Inferior parietal cortex (tissue), 1 donor: ENCODE measurements around the gene SLC45A3.
A peak's percentile ranks its signal among the peaks of the same experiment; 100 is the strongest.

ENCODE experiments used
- DNase-seq: peaks from one replicate; pipeline ENCODE4 v3.0.0-alpha.2; 2016; ENCODE audit errors: extremely low spot score

The SLC45A3 gene

GRCh38 chr1:205700865-205701401 is 20.6 kb upstream of the SLC45A3 start:
- DNase-seq: no peak

DNA sequence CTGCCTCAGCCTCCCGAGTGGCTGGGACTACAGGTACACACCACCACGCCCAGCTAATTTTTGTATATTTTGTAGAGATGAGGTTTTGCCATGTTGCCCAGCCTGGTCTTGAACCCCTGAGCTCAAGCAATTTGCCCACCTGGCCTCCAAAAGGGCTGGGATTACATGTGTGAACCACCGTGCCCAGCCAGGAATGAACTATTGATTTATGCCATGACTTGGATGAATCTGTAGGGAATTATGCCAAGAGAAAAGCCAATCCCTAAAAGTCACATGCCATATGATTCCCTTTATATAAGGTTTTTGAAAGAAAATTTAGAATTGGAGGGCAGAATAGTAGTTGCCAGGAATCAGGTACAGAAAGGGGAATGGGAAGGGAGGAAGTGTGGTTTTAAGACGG is 19.1 kb upstream of the SLC45A3 start:
- DNase-seq: no peak

DNA sequence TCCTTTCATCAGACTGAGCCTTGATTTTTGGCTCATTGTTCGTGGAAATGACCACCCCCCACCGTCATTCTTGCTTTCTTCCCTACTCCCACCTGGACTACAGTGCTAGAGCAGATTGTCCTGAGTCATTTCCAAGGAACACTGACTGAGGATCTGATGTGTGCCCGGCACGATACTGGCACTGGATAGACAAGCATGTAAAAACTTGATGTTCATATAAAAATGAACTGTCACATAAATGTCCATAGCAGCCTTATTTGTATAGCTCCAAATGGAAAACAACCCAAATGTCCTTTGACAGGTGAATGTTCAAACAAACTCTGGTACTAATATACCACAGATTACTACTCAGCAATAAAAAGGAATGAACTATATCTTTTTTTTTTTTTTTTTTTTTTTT is 18.6 kb upstream of the SLC45A3 start:
- DNase-seq: no peak

- no peak for DNase-seq
Observed at GRCh38 chr1:205693421-205693991, 13.2 kb upstream of the SLC45A3 start.

DNA sequence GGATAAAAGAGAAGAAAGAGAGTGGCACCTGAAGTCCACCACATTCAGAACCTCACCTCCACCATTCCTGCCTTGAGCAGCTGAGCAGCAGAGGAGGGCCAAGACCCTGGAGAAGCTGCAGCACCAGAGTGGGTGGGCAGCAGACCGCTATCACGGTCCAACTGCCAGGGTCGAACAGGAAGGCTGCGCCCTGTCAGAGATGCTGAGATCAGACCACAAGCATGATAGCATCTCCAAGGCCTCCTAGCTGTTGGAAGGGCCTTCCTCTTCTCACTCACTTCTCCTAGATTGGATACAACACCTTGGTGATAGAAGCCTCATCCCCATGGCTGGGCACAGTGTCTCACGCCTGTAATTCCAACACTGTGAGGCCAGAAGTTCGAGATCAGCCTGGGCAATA is 12.1 kb upstream of the SLC45A3 start:
- no peak for DNase-seq

DNA sequence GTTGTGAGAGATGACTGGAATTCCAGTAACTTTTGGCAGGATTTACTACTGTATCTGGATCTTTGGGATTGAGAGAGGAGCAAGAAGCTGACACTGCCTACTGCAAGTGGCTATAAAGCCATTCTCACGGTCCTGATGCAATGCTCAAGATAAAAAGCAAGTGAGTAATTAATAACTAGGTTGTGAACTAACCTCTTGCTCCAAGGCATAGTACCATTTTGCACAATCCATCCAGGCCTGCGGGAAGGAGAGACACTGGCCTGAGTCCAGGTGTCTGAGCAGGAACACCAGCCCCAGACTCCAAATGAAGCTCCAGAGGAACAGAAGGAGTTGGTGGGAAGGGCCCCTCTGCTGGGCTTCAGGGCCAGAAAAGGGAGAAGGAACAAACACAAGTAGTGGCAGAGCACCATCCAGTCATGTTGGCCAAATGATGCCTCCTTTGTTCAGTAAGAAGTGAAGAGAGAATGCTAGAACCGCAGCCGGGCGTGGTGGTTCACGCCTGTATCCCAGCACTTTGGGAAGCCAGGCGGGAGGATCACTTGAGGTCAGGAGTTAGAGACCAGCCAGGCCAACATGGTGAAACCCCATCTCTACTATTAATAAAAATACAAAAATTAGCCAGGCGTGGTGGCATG is 9.9 kb upstream of the SLC45A3 start:
- DNase-seq: no peak

GRCh38 chr1:205689479-205689878 is 9.2 kb upstream of the SLC45A3 start:
- DNase-seq: no peak

DNA sequence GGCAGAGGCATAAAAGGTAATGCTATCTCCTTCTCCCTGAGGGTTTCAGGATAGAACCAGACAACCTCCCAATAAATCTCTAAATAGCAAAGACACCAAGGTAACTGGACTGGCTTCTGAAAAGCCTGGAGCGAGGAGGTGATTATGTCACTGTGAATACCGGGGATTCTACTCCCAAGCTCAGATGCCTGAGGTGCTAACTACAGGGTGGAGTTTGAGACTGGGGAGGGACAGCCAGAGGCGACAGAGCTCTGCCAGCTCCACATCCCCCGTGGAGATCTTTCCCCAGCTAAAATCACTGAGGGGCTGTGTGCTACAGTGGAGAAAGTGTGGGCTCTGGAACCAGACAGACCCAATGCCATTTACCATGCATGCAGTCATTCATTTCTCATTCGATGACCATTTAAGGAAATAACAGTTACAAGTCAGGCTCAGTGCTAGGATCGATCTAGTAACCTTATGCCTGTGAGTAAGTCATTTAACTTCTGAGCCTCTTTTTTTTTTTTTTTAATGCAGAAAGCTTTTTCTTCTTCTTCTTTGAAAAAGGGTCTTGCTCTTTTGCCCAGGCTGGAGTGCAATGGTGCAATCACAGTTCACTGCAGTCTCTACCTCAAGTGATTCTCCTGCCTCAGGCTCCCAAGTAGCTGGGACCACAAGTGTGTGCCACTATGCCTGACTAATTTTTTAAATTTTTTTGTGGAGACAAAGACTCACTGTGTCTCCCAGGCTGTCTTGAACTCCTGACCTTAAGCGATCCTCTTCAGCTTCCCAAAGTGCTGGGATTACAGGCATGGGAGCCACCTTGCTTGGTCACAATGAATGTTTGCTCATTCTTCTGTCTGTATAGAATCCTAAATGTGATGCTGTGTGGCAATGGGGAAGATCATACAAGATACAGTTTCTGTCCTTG is 8.1 kb upstream of the SLC45A3 start:
- DNase-seq: no peak

GRCh38 chr1:205687242-205687641 is 6.9 kb upstream of the SLC45A3 start:
- no peak for DNase-seq

- DNase-seq: no peak
Observed at GRCh38 chr1:205681364-205681763, 1.1 kb upstream of the SLC45A3 start.

DNA sequence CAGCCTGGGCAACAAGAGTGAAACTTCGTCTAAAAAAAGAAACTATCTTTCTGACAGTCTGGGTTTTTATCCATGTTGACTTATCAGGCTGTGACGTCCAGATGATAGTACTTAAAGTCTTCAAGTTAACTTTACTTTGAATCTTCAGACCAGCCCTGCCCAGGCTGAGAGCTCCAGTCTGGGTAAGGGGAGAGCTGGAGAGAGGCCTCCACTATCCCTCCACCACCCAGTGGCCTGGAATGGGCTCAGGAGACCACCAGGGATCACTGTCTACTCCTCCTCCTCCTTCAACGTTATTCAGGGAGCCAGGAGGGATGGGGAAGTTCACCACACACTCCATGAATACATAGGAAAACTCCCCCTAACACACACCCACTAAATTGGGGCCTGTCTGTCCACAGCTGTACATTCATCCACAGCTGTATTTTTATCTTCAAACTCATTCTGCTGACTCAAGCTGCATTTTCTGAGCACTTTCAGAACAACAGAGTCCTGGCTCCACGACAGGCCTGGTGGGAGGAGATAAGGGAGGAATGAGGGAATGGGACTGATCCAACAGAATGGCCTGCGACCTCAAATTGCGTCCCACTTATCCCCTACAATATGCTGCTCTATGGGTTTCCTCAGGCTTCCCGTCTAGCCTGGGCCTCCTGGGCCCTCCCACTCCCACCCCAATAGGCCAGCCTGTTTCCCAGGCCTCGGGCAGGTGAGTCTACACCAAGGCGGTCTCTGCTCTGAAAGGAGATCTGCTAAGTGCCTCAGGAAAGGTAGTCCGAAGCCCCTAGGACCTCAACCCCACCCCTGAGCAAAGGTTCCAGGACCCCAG is 1.8 kb downstream of the SLC45A3 start:
- peak; percentile 70 for DNase-seq

- no peak for DNase-seq
Observed at GRCh38 chr1:205677167-205677566, 3.1 kb downstream of the SLC45A3 start.

DNA sequence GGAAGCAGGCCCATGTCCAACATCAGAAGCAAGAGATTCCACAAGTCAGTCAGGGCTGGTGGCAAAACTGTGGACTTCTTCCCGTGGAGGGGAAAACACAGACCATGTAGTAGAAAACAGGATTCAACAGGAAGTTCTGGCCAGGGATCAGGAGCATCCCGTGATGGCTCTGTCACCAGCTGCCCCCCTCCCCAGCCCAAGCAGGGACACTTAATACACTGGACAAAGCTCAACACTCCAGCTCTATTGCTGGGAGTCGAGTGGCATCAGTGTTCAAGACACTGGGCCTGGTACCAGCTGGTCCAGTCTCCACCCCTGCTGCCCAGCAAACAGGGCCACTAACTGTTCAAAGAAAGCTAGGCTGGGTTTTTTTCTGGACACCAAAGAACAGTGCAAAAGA is 3.7 kb downstream of the SLC45A3 start:
- DNase-seq: peak; percentile 68

DNA sequence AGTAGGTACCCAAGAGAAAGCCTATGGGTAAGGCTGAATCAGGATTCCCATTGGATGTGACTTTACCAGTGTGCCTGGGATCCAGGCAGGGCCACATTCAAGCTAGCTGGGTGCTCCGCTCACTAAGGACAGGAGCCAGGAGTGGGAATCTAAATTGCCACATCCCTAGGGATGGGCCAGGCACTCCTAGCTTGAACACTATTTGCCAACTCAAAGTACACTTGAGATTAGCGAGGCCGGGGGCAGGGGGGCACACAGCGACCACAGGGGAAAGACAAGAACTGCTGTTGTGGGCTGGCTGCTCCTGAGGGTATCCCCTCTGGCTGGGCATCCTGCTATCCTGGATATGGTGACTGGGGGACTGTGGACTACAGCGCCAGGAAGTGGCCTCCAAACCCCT is 4.3 kb downstream of the SLC45A3 start:
- DNase-seq: no peak

GRCh38 chr1:205675247-205675646 is 5.1 kb downstream of the SLC45A3 start:
- no peak for DNase-seq

GRCh38 chr1:205672970-205673369 is 7.3 kb downstream of the SLC45A3 start:
- no peak for DNase-seq

GRCh38 chr1:205672395-205672889 is 7.9 kb downstream of the SLC45A3 start:
- DNase-seq: no peak

DNA sequence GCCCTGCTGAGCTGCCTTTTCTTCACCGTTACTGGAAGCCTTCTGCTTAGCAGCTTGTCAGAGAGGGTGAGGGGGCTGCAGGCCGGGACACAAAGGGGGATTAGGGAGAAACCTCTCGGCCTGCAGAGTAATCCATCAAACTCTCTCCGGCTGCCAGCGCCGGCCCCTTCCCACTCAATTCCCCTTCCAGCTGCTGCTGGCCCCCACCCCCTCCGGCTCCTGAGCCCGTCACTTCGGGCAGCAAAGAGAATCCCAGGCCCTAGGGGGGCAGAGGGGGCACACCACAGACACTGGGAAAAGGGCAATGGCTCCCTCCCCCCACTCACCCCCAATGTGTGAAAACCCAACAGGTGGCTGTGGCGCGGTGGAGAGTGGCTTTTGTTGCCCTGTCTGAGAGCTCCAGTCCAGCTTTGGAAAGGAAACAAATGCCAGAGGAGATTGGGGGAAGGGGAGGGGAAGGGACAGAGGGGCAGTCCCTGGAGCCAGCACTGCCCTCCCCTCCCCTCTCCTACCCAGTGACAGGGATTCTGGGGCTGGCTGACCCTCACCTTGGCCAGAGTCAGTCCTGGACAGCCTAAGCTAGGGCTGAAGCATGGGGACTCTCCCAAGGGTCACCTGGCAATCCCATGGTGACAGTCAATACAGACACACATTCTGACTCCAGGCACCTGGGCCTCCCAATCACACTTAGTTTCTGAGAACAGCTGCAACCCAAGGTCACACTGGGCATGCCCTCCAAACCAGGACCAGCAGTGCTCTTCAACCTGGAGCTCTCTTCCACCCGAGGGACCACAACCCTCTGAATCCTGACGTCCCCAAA is 9.5 kb downstream of the SLC45A3 start:
- no peak for DNase-seq

DNA sequence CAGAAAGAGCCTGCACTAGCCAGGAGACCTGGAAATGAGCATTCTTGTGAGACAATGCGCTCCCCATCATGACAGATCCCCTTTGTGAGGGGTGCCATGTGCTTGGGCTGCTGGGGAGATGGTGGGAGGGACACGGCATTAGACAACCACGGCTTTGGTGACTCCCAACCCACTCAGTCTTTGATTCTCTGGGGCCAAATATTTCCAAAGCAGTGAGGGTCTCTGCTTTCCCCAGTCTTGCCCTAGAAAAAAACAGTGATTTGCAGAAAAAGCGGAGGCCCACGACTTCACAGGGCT is 10.2 kb downstream of the SLC45A3 start:
- DNase-seq: no peak

- no peak for DNase-seq
Observed at GRCh38 chr1:205669341-205670149, 10.8 kb downstream of the SLC45A3 start.
